Astrocyte (in vitro differentiated cells and primary cell): ENCODE results near the gene TNFRSF12A. TPM values are rescaled to one million over a fixed set of nuclear protein-coding genes. Genes with fewer than 3 reads are reported as not detected.

Experiments used
- DNase-seq: peaks from one replicate; pipeline ENCODE4 v3.0.0-alpha.2; 2010; ENCODE audit warnings: low read depth
- FAIRE-seq: peaks from 2 replicates; lab custom pipeline; 2011; peaks lifted over from hg19 to GRCh38; lab: Jason Lieb, UNC
- H2AFZ ChIP-seq: 2 replicates; pipeline ENCODE4 v1.6.0; 2012; ENCODE audit warnings: low read depth, low read length, inconsistent platforms
- H3K27ac ChIP-seq: 2 replicates; pipeline ENCODE4 v1.5.1; 2011; ENCODE audit warnings: low read depth, low read length, inconsistent platforms
- H3K27me3 ChIP-seq: 2 replicates; pipeline ENCODE4 v1.6.0; 2011; ENCODE audit warnings: low read length, inconsistent platforms; ENCODE audit not compliant: insufficient read depth
- H3K36me3 ChIP-seq: 2 replicates; pipeline ENCODE4 v1.5.1; 2011; ENCODE audit warnings: low read length, inconsistent platforms; ENCODE audit not compliant: insufficient read depth
- H3K4me1 ChIP-seq: 2 replicates; pipeline ENCODE4 v1.5.1; 2011; ENCODE audit warnings: low read length, inconsistent platforms; ENCODE audit not compliant: insufficient read depth
- H3K4me2 ChIP-seq: 2 replicates; pipeline ENCODE4 v1.6.0; 2012; ENCODE audit warnings: low read length, inconsistent platforms
- H3K4me3 ChIP-seq: 2 replicates; pipeline ENCODE4 v1.5.1; 2011; ENCODE audit warnings: low read depth, mild to moderate bottlenecking, low read length, inconsistent platforms; ENCODE audit not compliant: insufficient read depth
- H3K79me2 ChIP-seq: 2 replicates; pipeline ENCODE4 v1.6.0; 2012; ENCODE audit warnings: mild to moderate bottlenecking, low read length, inconsistent platforms; ENCODE audit not compliant: insufficient read depth
- H3K9ac ChIP-seq: 2 replicates; pipeline ENCODE4 v1.6.0; 2012; ENCODE audit warnings: mild to moderate bottlenecking, low read length, inconsistent platforms
- H3K9me3 ChIP-seq: 2 replicates; pipeline ENCODE4 v1.5.1; 2012; ENCODE audit warnings: low read depth, mild to moderate bottlenecking, low read length, inconsistent platforms; ENCODE audit not compliant: insufficient read depth
- H4K20me1 ChIP-seq: 2 replicates; pipeline ENCODE4 v1.6.0; 2012; ENCODE audit warnings: low read length, inconsistent platforms; ENCODE audit not compliant: insufficient read depth
- H3K27ac Mint-ChIP-seq: one replicate; pipeline ENCODE4 v1.8.0; 2021; ENCODE audit warnings: mild to moderate bottlenecking, mixed read lengths; ENCODE audit not compliant: unreplicated experiment
- H3K27me3 Mint-ChIP-seq: one replicate; pipeline ENCODE4 v1.8.0; 2021; ENCODE audit warnings: low read depth, mixed read lengths; ENCODE audit not compliant: unreplicated experiment
- H3K36me3 Mint-ChIP-seq: one replicate; pipeline ENCODE4 v1.8.0; 2021; ENCODE audit warnings: low read depth, mixed read lengths; ENCODE audit not compliant: unreplicated experiment
- H3K4me1 Mint-ChIP-seq: one replicate; pipeline ENCODE4 v1.8.0; 2021; ENCODE audit warnings: low read depth, mixed read lengths; ENCODE audit not compliant: unreplicated experiment
- H3K4me3 Mint-ChIP-seq: one replicate; pipeline ENCODE4 v1.8.0; 2021; ENCODE audit warnings: mild to moderate bottlenecking, moderate library complexity, mixed read lengths; ENCODE audit not compliant: unreplicated experiment
- H3K9me3 Mint-ChIP-seq: one replicate; pipeline ENCODE4 v1.8.0; 2021; ENCODE audit warnings: mild to moderate bottlenecking, mixed read lengths; ENCODE audit not compliant: unreplicated experiment
- CTCF ChIP-seq: IDR thresholded peaks from 2 replicates; pipeline ENCODE4 v1.5.1; 2011; ENCODE audit warnings: low read depth, mild to moderate bottlenecking, inconsistent platforms, low read length, moderate library complexity; ENCODE audit not compliant: insufficient read depth
- EZH2 ChIP-seq: IDR thresholded peaks from 2 replicates; pipeline ENCODE4 v1.6.1; 2012; ENCODE audit warnings: mild to moderate bottlenecking, low read length, inconsistent platforms; ENCODE audit not compliant: insufficient read depth
- total RNA-seq: library from RNA; stranded (reverse); gene quantifications from 2 replicates; pipeline ENCODE4 v1.2.1, GENCODE V29; 2021

The TNFRSF12A gene
- total RNA-seq, 1 donor from 2014 or later = 262 TPM

DNA sequence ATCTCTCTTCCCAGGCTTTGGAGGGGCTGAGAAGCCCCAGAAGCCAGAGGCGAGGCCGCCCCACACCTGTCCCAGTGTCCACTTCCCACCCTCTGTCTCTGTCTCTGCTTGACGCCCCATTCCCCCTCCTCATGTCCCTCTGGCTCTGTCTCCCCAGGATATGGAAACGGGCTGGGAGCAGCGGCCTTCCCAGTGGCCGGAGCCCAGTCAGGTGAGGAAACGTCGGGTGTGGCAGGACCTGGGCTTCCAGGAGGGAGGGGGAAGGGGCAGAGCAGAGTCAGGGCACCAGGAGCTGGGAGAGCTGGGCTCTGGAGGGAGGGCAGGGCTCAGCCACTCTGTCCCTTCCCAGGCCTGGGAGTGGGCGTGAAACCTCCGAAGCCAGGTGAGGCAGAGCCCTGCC is 29.3 kb upstream of the TNFRSF12A start:
- no peak overlapping the region for H3K4me2 ChIP-seq
- H3K4me3 ChIP-seq = no peak overlapping the region
- no peaks in the 10 kb centered on the region for H3K4me1 ChIP-seq
- no peak overlapping the region for H3K4me3 Mint-ChIP-seq
- no peak overlapping the region for H3K27ac ChIP-seq
- no peaks in the 10 kb centered on the region for H3K36me3 ChIP-seq
- no peak for TF ChIP-seq EZH2
- TF ChIP-seq CTCF = no peak
- no peaks in the 10 kb centered on the region for H4K20me1 ChIP-seq
- peaks cover 6% of the 10 kb centered on the region for H3K27me3 ChIP-seq
- no peaks in the 10 kb centered on the region for H3K36me3 Mint-ChIP-seq
- H3K27me3 Mint-ChIP-seq = peaks cover 22% of the 10 kb centered on the region
- no peak overlapping the region for H3K27ac Mint-ChIP-seq
- H3K9me3 ChIP-seq = no peaks in the 10 kb centered on the region
- DNase-seq (no peak), FAIRE-seq (no peak)
- H3K4me1 Mint-ChIP-seq = peaks cover 1% of the 10 kb centered on the region
- no peak overlapping the region for H2AFZ ChIP-seq
- H3K9me3 Mint-ChIP-seq = no peaks in the 10 kb centered on the region
- no peak overlapping the region for H3K9ac ChIP-seq
- H3K79me2 ChIP-seq = no peaks in the 10 kb centered on the region

- H4K20me1 ChIP-seq = no peaks in the 10 kb centered on the region
- peaks cover 6% of the 10 kb centered on the region for H3K27me3 ChIP-seq
- no peaks in the 10 kb centered on the region for H3K9me3 ChIP-seq
- TF ChIP-seq EZH2 (no peak), CTCF (no peak)
- H3K4me3 Mint-ChIP-seq = no peak overlapping the region
- H3K9me3 Mint-ChIP-seq = no peaks in the 10 kb centered on the region
- H3K4me1 Mint-ChIP-seq = peaks cover 1% of the 10 kb centered on the region
- H3K9ac ChIP-seq = no peak overlapping the region
- peaks cover 19% of the 10 kb centered on the region for H3K27me3 Mint-ChIP-seq
- DNase-seq (no peak), FAIRE-seq (no peak)
- H3K4me3 ChIP-seq = no peak overlapping the region
- H3K4me1 ChIP-seq = no peaks in the 10 kb centered on the region
- H3K4me2 ChIP-seq = no peak overlapping the region
- no peaks in the 10 kb centered on the region for H3K36me3 ChIP-seq
- H3K79me2 ChIP-seq = no peaks in the 10 kb centered on the region
- H2AFZ ChIP-seq = no peak overlapping the region
- no peak overlapping the region for H3K27ac Mint-ChIP-seq
- H3K27ac ChIP-seq = no peak overlapping the region
- no peaks in the 10 kb centered on the region for H3K36me3 Mint-ChIP-seq
Measured at GRCh38 chr16:2991566-2992261, 28.5 kb upstream of the TNFRSF12A start.

- Histone ChIP-seq H3K79me2 (no peaks in the 10 kb centered on the region), H3K4me2 (no peak overlapping the region), H3K36me3 (no peaks in the 10 kb centered on the region), H3K9ac (no peak overlapping the region), H3K27me3 (peaks cover 6% of the 10 kb centered on the region), H2AFZ (no peak overlapping the region), H3K9me3 (no peaks in the 10 kb centered on the region), H3K4me1 (no peaks in the 10 kb centered on the region), H3K27ac (no peak overlapping the region), H4K20me1 (no peaks in the 10 kb centered on the region), H3K4me3 (no peak overlapping the region)
- Mint-ChIP-seq H3K9me3 (no peaks in the 10 kb centered on the region), H3K4me3 (no peak overlapping the region), H3K27me3 (peaks cover 16% of the 10 kb centered on the region), H3K36me3 (no peaks in the 10 kb centered on the region), H3K27ac (no peak overlapping the region), H3K4me1 (peaks cover 1% of the 10 kb centered on the region)
- TF ChIP-seq CTCF = no peak
- TF ChIP-seq EZH2 = no peak
- FAIRE-seq (no peak), DNase-seq (no peak)
Measured at GRCh38 chr16:2992383-2993081, 27.6 kb upstream of the TNFRSF12A start.
